PC-3 (cell line): ENCODE results near the gene DDX52. TPM values are rescaled to one million over a fixed set of nuclear protein-coding genes. Genes with fewer than 3 reads are reported as not detected.

ENCODE experiments used
- ATAC-seq: fragments of 200-7000 bp; cut with Tn5 transposase; 2 replicates; pipeline ENCODE4 v1.9.1; 2020; ENCODE audit warnings: mild to moderate bottlenecking, moderate library complexity
- BruUV-seq: library from RNA; stranded (reverse); fragments of 400-500 nt; replicated peaks from 2 replicates; lab custom pipeline; 2021; lab: Mats Ljungman, UMichigan
- CTCF ChIA-PET: fragments of 300-600 bp; sonication (Branson Sonifier 250); formaldehyde crosslinking; loops from one replicate; lab custom pipeline; 2022; ENCODE audit warnings: antibody characterized with exemption; lab: Charles Lee
- POLR2A ChIA-PET: fragments of 300-600 bp; sonication (Branson Sonifier 250); formaldehyde crosslinking; loops from one replicate; lab custom pipeline; 2022; ENCODE audit warnings: antibody characterized with exemption; ENCODE audit not compliant: unreplicated experiment; lab: Charles Lee
- DNase-seq: peaks from one replicate; pipeline ENCODE4 v3.0.0-alpha.2; 2015
- H2AFZ ChIP-seq: fragments of 300-600 bp; sonication (generic); 2 replicates; pipeline ENCODE4 v1.6.0; 2016; ENCODE audit warnings: antibody characterized with exemption, low read length
- H3F3A ChIP-seq: fragments of 300-600 bp; sonication (generic); one replicate; pipeline ENCODE4 v1.6.0; 2017; ENCODE audit warnings: antibody characterized with exemption, low read length, control low read depth, mild to moderate bottlenecking; ENCODE audit not compliant: unreplicated experiment
- H3K27ac ChIP-seq: fragments of 300-600 bp; sonication (generic); 2 replicates; pipeline ENCODE4 v1.5.1; 2016; ENCODE audit warnings: mild to moderate bottlenecking, low read length
- H3K27me3 ChIP-seq: fragments of 300-600 bp; sonication (generic); 2 replicates; pipeline ENCODE4 v1.6.1; 2016; ENCODE audit warnings: low read length, mixed read lengths
- H3K36me3 ChIP-seq: fragments of 300-600 bp; sonication (generic); 2 replicates; pipeline ENCODE4 v1.6.1; 2016; ENCODE audit warnings: low read depth, mixed run types, low read length, mixed read lengths
- H3K4me1 ChIP-seq: fragments of 300-600 bp; sonication (generic); 2 replicates; pipeline ENCODE4 v1.5.1; 2016; ENCODE audit warnings: low read length; ENCODE audit not compliant: insufficient read depth
- H3K4me2 ChIP-seq: fragments of 300-600 bp; sonication (generic); 2 replicates; pipeline ENCODE4 v1.6.0; 2016; ENCODE audit warnings: low read length
- H3K4me3 ChIP-seq: fragments of 300-600 bp; sonication (generic); 2 replicates; pipeline ENCODE4 v1.5.1; 2016; ENCODE audit warnings: mild to moderate bottlenecking, low read length, mixed read lengths
- H3K79me2 ChIP-seq: fragments of 300-600 bp; sonication (generic); 2 replicates; pipeline ENCODE4 v1.6.1; 2017; ENCODE audit warnings: low read length, mixed read lengths
- H3K9ac ChIP-seq: fragments of 300-600 bp; sonication (generic); 2 replicates; pipeline ENCODE4 v1.6.0; 2016; ENCODE audit warnings: mild to moderate bottlenecking, low read length
- H3K9me2 ChIP-seq: fragments of 300-600 bp; sonication (generic); replicated peaks from 2 replicates; pipeline ENCODE4 v1.6.1; 2016; ENCODE audit warnings: mixed run types, low read length, mixed read lengths
- H3K9me3 ChIP-seq: fragments of 300-600 bp; sonication (generic); 2 replicates; pipeline ENCODE4 v1.6.1; 2016; ENCODE audit warnings: low read length, mixed read lengths
- H4K20me1 ChIP-seq: fragments of 300-600 bp; sonication (generic); 2 replicates; pipeline ENCODE4 v1.6.1; 2016; ENCODE audit warnings: low read length, mixed read lengths
- EZH2 ChIP-seq: fragments of 300-600 bp; sonication (generic); IDR thresholded peaks from one replicate; pipeline ENCODE4 v1.6.1; 2017; ENCODE audit warnings: antibody characterized with exemption, mild to moderate bottlenecking, low read length; ENCODE audit not compliant: unreplicated experiment
- EZH2phosphoT487 ChIP-seq: fragments of 300-600 bp; sonication (generic); IDR thresholded peaks from 2 replicates; pipeline ENCODE4 v1.6.1; 2018; ENCODE audit warnings: mild to moderate bottlenecking, antibody characterized with exemption, low read length, borderline replicate concordance
- intact Hi-C: fragments of 100-400 bp; cut with micrococcal nuclease; formaldehyde crosslinking; loops from 2 replicates; pipeline ENCODE4 v1.9.0; 2023
- total RNA-seq: library from RNA; depleted of rRNA; stranded (reverse); fragments of >200 nt; gene quantifications from 2 replicates; pipeline ENCODE4 v1.2.3, GENCODE V29; 2014
- TF ChIP-seq, protein P1 (sequence below): fragments of 300-600 bp; sonication (generic); conservative IDR thresholded peaks from 2 replicates; pipeline ENCODE4 v1.5.1; 2017; ENCODE audit warnings: antibody characterized with exemption, low read depth, mild to moderate bottlenecking, low read length

The DDX52 gene
- total RNA-seq, 1 experiment from 2014 or later: 12.5 TPM

DNA sequence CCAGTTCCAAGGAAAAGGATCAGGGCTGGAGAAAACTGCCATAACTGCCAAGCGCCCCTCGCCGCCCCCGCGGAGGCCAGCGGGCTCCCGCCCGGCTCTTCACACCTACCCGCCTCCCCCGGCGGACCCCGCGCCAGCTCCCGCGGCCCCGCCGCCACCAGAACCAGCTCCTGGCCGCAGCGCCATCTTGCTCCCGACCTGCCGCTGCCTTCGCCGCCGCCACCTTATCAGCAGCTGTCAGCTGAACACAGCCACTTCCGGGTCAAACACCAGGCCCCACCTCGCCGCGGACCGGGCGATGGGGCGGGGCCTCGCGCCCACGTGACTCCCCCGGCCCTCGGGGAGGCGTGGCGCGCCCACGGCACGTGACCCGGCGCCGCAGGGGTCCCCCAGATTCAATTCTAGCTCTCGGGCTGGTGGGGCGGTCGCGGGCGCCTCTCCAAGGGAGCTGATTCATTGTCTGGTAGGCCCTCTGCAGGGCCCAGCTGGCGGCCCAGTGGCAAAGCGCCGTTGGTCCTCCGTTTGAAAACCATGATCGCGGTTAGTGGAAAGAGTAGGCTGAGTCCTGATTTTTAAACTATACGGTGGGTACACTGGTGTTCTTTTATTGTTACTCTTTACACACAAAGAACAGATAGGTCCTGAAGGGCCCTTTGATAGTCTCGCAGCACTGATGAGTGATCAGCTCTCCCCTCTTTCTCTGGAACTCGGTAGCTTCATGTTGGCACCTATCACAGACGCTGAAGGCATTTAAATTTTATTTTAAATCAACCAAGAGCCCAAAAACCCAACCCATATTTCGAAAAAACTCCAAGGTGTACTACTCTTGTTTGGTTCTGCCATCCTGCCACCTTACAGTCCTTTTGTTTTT lies 33.8 kb downstream of the DDX52 start, which contains the start of gene SYNRG:
TSS of gene SYNRG (minus strand) at position 249 of the 871 bp plus-strand sequence. CDS start at position 186, 63 bp downstream.
- DNase-seq: peak; percentile 89
- no peaks in the 10 kb centered on the region for H3F3A ChIP-seq
- no peaks in the 10 kb centered on the region for H3K9me2 ChIP-seq
- TF ChIP-seq, protein P1, sequence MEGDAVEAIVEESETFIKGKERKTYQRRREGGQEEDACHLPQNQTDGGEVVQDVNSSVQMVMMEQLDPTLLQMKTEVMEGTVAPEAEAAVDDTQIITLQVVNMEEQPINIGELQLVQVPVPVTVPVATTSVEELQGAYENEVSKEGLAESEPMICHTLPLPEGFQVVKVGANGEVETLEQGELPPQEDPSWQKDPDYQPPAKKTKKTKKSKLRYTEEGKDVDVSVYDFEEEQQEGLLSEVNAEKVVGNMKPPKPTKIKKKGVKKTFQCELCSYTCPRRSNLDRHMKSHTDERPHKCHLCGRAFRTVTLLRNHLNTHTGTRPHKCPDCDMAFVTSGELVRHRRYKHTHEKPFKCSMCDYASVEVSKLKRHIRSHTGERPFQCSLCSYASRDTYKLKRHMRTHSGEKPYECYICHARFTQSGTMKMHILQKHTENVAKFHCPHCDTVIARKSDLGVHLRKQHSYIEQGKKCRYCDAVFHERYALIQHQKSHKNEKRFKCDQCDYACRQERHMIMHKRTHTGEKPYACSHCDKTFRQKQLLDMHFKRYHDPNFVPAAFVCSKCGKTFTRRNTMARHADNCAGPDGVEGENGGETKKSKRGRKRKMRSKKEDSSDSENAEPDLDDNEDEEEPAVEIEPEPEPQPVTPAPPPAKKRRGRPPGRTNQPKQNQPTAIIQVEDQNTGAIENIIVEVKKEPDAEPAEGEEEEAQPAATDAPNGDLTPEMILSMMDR: no peak
- no peak for TF ChIP-seq EZH2
- TF ChIP-seq EZH2phosphoT487: no peak
- H3K9me3 ChIP-seq: no peaks in the 10 kb centered on the region
- H3K36me3 ChIP-seq: peaks cover 5% of the 10 kb centered on the region; the same call in 1 of the 2 replicates
- H3K4me2 ChIP-seq: peak within 1 kb of the TSS; percentile 99
- intact Hi-C loops: no loop called here
- H3K4me1 ChIP-seq: peaks cover 27% of the 10 kb centered on the region
- H3K4me3 ChIP-seq: peak within 1 kb of the TSS; percentile 90
- peaks cover 42% of the 10 kb centered on the region for H3K79me2 ChIP-seq
- H3K9ac ChIP-seq: peak within 1 kb of the TSS; percentile 85
- POLR2A ChIA-PET: interaction anchor here (0.6 kb wide), 1 partner anchor 47 kb away, joined by 3 read pairs; no protein-coding TSS in a partner anchor
- no peaks in the 10 kb centered on the region for H3K27me3 ChIP-seq
- H3K27ac ChIP-seq: peak within 1 kb of the TSS; percentile 55
- BruUV-seq: TSS peak; percentile 89
- CTCF ChIA-PET: interaction anchor here (0.5 to 0.7 kb wide), 3 partner anchors 17 to 236 kb away, joined by 3 to 6 read pairs (median 4); no protein-coding TSS in a partner anchor
- peak; percentile 90 for ATAC-seq
- peak within 1 kb of the TSS; percentile 77 for H2AFZ ChIP-seq
- no peaks in the 10 kb centered on the region; the same call in 1 of the 2 replicates for H4K20me1 ChIP-seq

DNA sequence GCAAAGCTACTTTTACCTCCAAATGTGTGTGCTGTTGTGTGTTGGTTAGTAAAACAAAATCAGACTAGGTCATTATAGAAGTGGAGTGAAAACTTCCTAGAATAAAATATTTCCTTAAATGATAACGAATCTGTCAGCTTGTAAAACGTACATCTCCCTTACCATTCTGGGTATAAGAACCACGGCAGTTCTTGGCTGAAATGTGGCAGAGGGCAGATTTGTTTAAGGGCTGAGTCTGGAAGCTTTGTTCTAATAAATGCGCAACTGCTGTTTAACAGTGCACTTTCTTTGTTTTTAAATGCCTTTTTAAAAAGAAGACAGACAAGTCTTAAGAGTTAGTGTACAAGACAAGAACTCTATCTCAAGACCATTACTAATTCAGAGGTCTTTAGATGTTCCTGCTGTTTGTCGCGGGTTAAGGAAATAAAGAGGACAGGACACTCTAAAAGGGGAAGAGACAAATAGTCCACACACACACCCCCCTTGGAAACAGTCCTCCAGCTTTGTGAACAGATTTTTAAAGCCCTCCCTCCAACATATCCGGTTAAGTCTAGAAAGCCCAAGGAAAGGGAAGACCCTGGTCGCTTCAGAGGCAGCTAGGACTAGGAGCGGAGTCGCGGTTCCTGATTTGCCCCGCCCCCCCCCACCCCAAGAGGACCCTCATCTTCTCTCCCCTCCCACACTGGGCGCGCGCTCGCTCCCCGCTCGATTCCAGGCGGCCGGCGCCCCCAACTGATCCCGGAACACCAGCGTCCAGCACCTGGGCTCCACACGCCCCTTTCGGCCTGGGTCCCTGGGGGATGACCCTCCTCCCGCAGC lies 34.7 kb downstream of the DDX52 start:
- ATAC-seq: peak; percentile 33
- BruUV-seq: TSS peak; percentile 64
- Histone ChIP-seq H3K4me3 (peak overlapping the region; percentile 90), H4K20me1 (no peaks in the 10 kb centered on the region; the same call in 1 of the 2 replicates), H2AFZ (peak overlapping the region; percentile 77), H3F3A (no peaks in the 10 kb centered on the region), H3K9ac (peak overlapping the region; percentile 85), H3K36me3 (peaks cover 5% of the 10 kb centered on the region; the same call in 1 of the 2 replicates), H3K9me2 (no peaks in the 10 kb centered on the region), H3K4me1 (peaks cover 24% of the 10 kb centered on the region), H3K27ac (no peak overlapping the region; the same call in 1 of the 2 replicates), H3K9me3 (no peaks in the 10 kb centered on the region), H3K27me3 (no peaks in the 10 kb centered on the region), H3K79me2 (peaks cover 45% of the 10 kb centered on the region), H3K4me2 (peak overlapping the region; percentile 99)
- DNase-seq: peak; percentile 2
- CTCF ChIA-PET: no interaction called here
- TF ChIP-seq EZH2 (no peak), EZH2phosphoT487 (no peak)
- TF ChIP-seq, protein P1: no peak
- POLR2A ChIA-PET: interaction anchor here (0.8 kb wide), 1 partner anchor 158 kb away, joined by 6 read pairs; no protein-coding TSS in a partner anchor
- intact Hi-C loops: no loop called here
